GM12874 (cell line): ENCODE results near the gene CREBRF.

Source experiments
- CTCF ChIP-seq: IDR thresholded peaks from 2 replicates; pipeline ENCODE4 v1.5.1; 2011; ENCODE audit warnings: low read depth, mild to moderate bottlenecking, control low read depth, low read length, moderate library complexity; ENCODE audit not compliant: insufficient read depth

CREBRF gene

GRCh38 chr5:173069671-173070070, 13.5 kb downstream of the CREBRF start:
- no peak for TF ChIP-seq CTCF

GRCh38 chr5:173075137-173075843, 19.1 kb downstream of the CREBRF start:
- TF ChIP-seq CTCF: no peak

GRCh38 chr5:173075970-173076369, 19.8 kb downstream of the CREBRF start:
- TF ChIP-seq CTCF: no peak

GRCh38 chr5:173078878-173079277, 22.7 kb downstream of the CREBRF start:
- TF ChIP-seq CTCF: no peak

- TF ChIP-seq CTCF: no peak
Measured at GRCh38 chr5:173089581-173089980, 33.4 kb downstream of the CREBRF start.

GRCh38 chr5:173090639-173091038, 34.5 kb downstream of the CREBRF start:
- TF ChIP-seq CTCF: no peak

- TF ChIP-seq CTCF: no peak
Measured at GRCh38 chr5:173091981-173092380, 35.8 kb downstream of the CREBRF start.
